Right lobe of liver (tissue), 4 donors: Measurements from ENCODE around the gene DUSP16.

Experiments
- POLR2A ChIP-seq: fragments of 450-650 bp; IDR thresholded peaks from one replicate; pipeline ENCODE4 v1.6.1; 2017; ENCODE audit warnings: antibody characterized with exemption, mild to moderate bottlenecking
- TF ChIP-seq, protein P1 (sequence below), 4 donors: fragments of 200-600 bp in 3 of 4; fragments of 450-650 bp in 1 of 4; IDR thresholded peaks; one replicate each; pipeline versions ENCODE4 v1.5.1 to v1.8.0; 2016 to 2022; ENCODE audit warnings: antibody characterized with exemption in 4 of 4, mild to moderate bottlenecking in 2 of 4
- donor health status: DM: no; HTN: no; CAD: no.
- donor health status: DM: no; HTN: no; CAD: no.
- donor health status: DM: no; HTN: yes; CAD: no.

DNA sequence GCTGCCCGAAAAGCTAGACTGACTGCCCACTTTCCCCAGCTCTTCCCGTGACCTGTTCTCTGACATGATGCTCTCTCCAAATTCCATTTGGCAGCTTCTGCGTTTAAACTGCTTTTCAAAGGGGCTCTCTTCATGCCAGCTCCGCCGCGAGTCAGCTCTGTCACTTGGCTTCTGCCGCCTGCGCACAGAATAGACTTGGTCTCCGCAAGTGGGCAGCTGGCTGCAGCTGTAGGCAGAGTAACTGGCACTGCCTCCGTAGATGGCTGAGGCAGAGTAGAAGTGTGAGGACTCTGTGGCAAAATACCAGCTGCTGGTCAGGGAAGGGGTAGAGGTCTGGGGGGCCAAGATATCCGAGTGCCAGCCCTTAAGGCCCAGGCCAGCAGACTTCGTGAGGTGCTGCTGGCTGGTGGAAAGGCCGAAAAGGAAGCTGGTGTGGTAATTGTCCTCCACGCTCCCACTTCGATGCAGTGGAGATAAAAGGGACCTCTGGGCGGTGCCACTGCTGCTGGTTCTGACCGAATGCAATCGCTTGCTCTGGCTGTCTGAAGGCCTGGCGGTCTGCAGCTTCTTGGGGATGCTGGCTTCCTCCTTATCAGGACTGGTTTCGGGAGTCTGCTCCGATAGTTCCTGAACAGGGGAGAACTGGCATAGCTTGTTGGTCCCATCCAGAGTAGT is 85.7 kb downstream of the DUSP16 start:
- TF ChIP-seq, protein P1, sequence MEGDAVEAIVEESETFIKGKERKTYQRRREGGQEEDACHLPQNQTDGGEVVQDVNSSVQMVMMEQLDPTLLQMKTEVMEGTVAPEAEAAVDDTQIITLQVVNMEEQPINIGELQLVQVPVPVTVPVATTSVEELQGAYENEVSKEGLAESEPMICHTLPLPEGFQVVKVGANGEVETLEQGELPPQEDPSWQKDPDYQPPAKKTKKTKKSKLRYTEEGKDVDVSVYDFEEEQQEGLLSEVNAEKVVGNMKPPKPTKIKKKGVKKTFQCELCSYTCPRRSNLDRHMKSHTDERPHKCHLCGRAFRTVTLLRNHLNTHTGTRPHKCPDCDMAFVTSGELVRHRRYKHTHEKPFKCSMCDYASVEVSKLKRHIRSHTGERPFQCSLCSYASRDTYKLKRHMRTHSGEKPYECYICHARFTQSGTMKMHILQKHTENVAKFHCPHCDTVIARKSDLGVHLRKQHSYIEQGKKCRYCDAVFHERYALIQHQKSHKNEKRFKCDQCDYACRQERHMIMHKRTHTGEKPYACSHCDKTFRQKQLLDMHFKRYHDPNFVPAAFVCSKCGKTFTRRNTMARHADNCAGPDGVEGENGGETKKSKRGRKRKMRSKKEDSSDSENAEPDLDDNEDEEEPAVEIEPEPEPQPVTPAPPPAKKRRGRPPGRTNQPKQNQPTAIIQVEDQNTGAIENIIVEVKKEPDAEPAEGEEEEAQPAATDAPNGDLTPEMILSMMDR (IDR thresholded peaks at IDR 0.05), result no peak
- no peak for TF ChIP-seq POLR2A
